ENCODE measurements around the gene KCP. TPM values are rescaled to one million over a fixed set of nuclear protein-coding genes. Genes with fewer than 3 reads are reported as not detected.

Gene KCP
- total and polyA plus RNA-seq, 10 of the 15 experiments (the other 5 are each of a cell fraction or from before 2014, with no cell fraction given): 0.05 to 7.8 (median 2.5) TPM

GRCh38 chr7:128849804-128850490 is 60.6 kb downstream of the KCP start (continued):
- no peak for TF ChIP-seq CUX1 (IDR thresholded peaks at IDR 0.05; ENCODE audit: insufficient replicate concordance, low read depth, low read length)
- TF ChIP-seq RB1 (IDR thresholded peaks at IDR 0.05; ENCODE audit: borderline replicate concordance): no peak
- TF ChIP-seq USF2 (IDR thresholded peaks at IDR 0.05; ENCODE audit: borderline replicate concordance, low read depth, low read length): no peak
- TF ChIP-seq IKZF2 (IDR thresholded peaks at IDR 0.05): no peak

- SMC1A ChIA-PET (ENCODE audit: uncharacterized antibody, unreplicated experiment): no interaction called here
These were observed 61.4 kb downstream of the KCP start for GRCh38 chr7:128849156-128849515.

More at GRCh38 chr7:128849156-128849515, 61.4 kb downstream of the KCP start:
- Histone ChIP-seq H2AFZ (ENCODE audit: control insufficient read depth, low read depth, low read length) (no peak overlapping the region), H3K36me3 (ENCODE audit: control insufficient read depth in 2 of 2, insufficient read depth in 2 of 2, low read length in 1 of 2) (no peaks in the 10 kb centered on the region), H3K4me2 (ENCODE audit: control insufficient read depth, insufficient read depth) (no peak overlapping the region), H3K27me3 (replicated peaks in 1 of 2; ENCODE audit: control insufficient read depth in 2 of 2, insufficient read depth in 2 of 2, low read length in 1 of 2) (no peaks in the 10 kb centered on the region), H4K20me1 (ENCODE audit: control insufficient read depth, insufficient read depth) (no peaks in the 10 kb centered on the region), H3K79me2 (ENCODE audit: control insufficient read depth, insufficient read depth, low read length) (no peaks in the 10 kb centered on the region), H3K27ac (ENCODE audit: control insufficient read depth, insufficient read depth) (no peak overlapping the region), H3K4me1 (ENCODE audit: control insufficient read depth, insufficient read depth, low read length) (no peaks in the 10 kb centered on the region), H3K9me3 (replicated peaks; ENCODE audit: control insufficient read depth, insufficient read depth, low read length) (no peaks in the 10 kb centered on the region), H3K4me3 (no peak overlapping the region), H3K9ac (ENCODE audit: control insufficient read depth, insufficient read depth, low read length) (no peak overlapping the region)
- FAIRE-seq (no peak), ATAC-seq (no peak), DNase-seq (ENCODE audit: low read depth, low spot score) (no peak)
- intact Hi-C loops (cut with micrococcal nuclease; ENCODE audit: unreplicated experiment): no loop called here
- in situ Hi-C loops (cut with MboI): no loop called here
- 72% methylated on average over 16 of the region's 16 CpGs for WGBS (ENCODE audit: insufficient coverage, insufficient replicate concordance, low lambda C conversion rate, missing lambda C conversion rate)
- POLR2A ChIA-PET: no interaction called here
- no peak for TF ChIP-seq SIN3A (IDR thresholded peaks at IDR 0.05; ENCODE audit: low read depth, low read length)
- no peak for TF ChIP-seq CHD4 (IDR thresholded peaks at IDR 0.05)
- RAD21 ChIA-PET (ENCODE audit: unreplicated experiment): interaction anchor here (0.5 kb wide), 1 partner anchor 364 kb away, joined by 4 read pairs; no protein-coding TSS in a partner anchor
- BruUV-seq (replicated peaks): no TSS peak
- CTCF ChIA-PET: no interaction called here

Data from GM12878 (cell line).